Mesothelial cell of epicardium (in vitro differentiated cells): ENCODE measurements around the gene CCDC83. TPM values are rescaled to one million over a fixed set of nuclear protein-coding genes. Genes with fewer than 3 reads are reported as not detected.

Source experiments
- DNase-seq, 2 experiments: peaks; one replicate each; pipeline ENCODE4 v3.0.0; 2021; ENCODE audit warnings: low spot score in 2 of 2; ENCODE audit not compliant: unreplicated experiment in 2 of 2
- H3K27ac Mint-ChIP-seq: 2 replicates; pipeline ENCODE4 v1.8.0; 2021; ENCODE audit warnings: mixed read lengths
- H3K27me3 Mint-ChIP-seq: 2 replicates; pipeline ENCODE4 v1.8.0; 2021; ENCODE audit warnings: low read depth, mixed read lengths
- H3K36me3 Mint-ChIP-seq: 2 replicates; pipeline ENCODE4 v1.8.0; 2021; ENCODE audit warnings: mixed read lengths
- H3K4me1 Mint-ChIP-seq: 2 replicates; pipeline ENCODE4 v1.8.0; 2021; ENCODE audit warnings: mixed read lengths
- H3K4me3 Mint-ChIP-seq: 2 replicates; pipeline ENCODE4 v1.8.0; 2021; ENCODE audit warnings: mild to moderate bottlenecking, moderate library complexity, mixed read lengths
- H3K9me3 Mint-ChIP-seq: 2 replicates; pipeline ENCODE4 v1.8.0; 2021; ENCODE audit warnings: mixed read lengths
- CTCF ChIP-seq: fragments of 200-600 bp; sonication (generic); IDR thresholded peaks from one replicate; pipeline ENCODE4 v1.5.0; 2021; ENCODE audit warnings: antibody characterized with exemption; ENCODE audit not compliant: unreplicated experiment
- total RNA-seq: library from RNA; stranded (reverse); gene quantifications from 3 replicates; pipeline ENCODE4 v1.2.1, GENCODE V29; 2021

CCDC83 gene
- total RNA-seq, 1 donor from 2014 or later: not detected

- Mint-ChIP-seq H3K36me3 (no peaks in the 10 kb centered on the region), H3K9me3 (peaks cover 15% of the 10 kb centered on the region), H3K4me3 (no peak overlapping the region), H3K27ac (no peak overlapping the region), H3K4me1 (peaks cover 4% of the 10 kb centered on the region), H3K27me3 (no peaks in the 10 kb centered on the region)
- no peak for DNase-seq
- TF ChIP-seq CTCF: no peak
Observed at GRCh38 chr11:85945788-85946187, 90.6 kb downstream of the CCDC83 start.

- Mint-ChIP-seq H3K4me3 (no peak overlapping the region), H3K4me1 (peaks cover 4% of the 10 kb centered on the region), H3K9me3 (peaks cover 18% of the 10 kb centered on the region), H3K27ac (no peak overlapping the region), H3K27me3 (no peaks in the 10 kb centered on the region), H3K36me3 (no peaks in the 10 kb centered on the region)
- no peak for TF ChIP-seq CTCF
- DNase-seq: no peak
Observed at GRCh38 chr11:85946221-85946620, 91.0 kb downstream of the CCDC83 start.

GRCh38 chr11:85947431-85948272 is 92.5 kb downstream of the CCDC83 start:
- Mint-ChIP-seq H3K4me1 (peaks cover 4% of the 10 kb centered on the region), H3K36me3 (no peaks in the 10 kb centered on the region), H3K27me3 (no peaks in the 10 kb centered on the region), H3K4me3 (no peak overlapping the region), H3K27ac (no peak overlapping the region), H3K9me3 (peaks cover 22% of the 10 kb centered on the region)
- TF ChIP-seq CTCF: no peak
- DNase-seq: no peak

DNA sequence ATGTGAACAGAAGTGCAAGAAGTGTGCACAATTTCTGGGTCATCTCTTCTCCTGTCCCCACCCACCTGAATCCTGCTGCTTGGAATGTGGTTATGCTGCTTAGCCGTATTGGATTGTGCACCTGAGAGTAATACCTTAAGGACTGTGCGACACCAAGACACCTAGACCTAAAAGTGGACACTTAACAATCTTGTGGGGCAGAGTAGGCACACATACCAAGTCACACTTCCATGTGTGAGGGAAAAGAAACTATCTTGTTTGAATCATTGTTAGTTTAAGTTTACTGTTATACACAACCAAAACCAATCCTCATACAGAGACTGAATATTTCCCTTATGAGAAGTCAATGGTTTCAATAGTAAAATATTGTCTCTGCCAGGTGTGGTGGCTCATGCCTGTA is 93.7 kb downstream of the CCDC83 start:
- Mint-ChIP-seq H3K4me3 (no peak overlapping the region), H3K36me3 (peaks cover 10% of the 10 kb centered on the region), H3K9me3 (peaks cover 30% of the 10 kb centered on the region), H3K27ac (no peak overlapping the region), H3K4me1 (peaks cover 4% of the 10 kb centered on the region), H3K27me3 (no peaks in the 10 kb centered on the region)
- no peak for DNase-seq
- TF ChIP-seq CTCF: no peak

GRCh38 chr11:85949798-85950197 is 94.6 kb downstream of the CCDC83 start:
- Mint-ChIP-seq H3K27ac (no peak overlapping the region), H3K4me1 (peaks cover 4% of the 10 kb centered on the region), H3K36me3 (peaks cover 16% of the 10 kb centered on the region), H3K9me3 (peaks cover 31% of the 10 kb centered on the region), H3K4me3 (no peak overlapping the region), H3K27me3 (no peaks in the 10 kb centered on the region)
- no peak for TF ChIP-seq CTCF
- no peak for DNase-seq
